ENCODE measurements around the gene PLXNA4. TPM values are rescaled to one million over a fixed set of nuclear protein-coding genes. Genes with fewer than 3 reads are reported as not detected.

The PLXNA4 gene
- total RNA-seq, 4 donors from 2014 or later: 0.31 to 0.66 (median 0.43) TPM

- in situ Hi-C loops (cut with MboI; ENCODE audit: low sequenced_read_pairs in 4 of 4) (loop anchor here in 1 of 4 donors (10.0 kb wide), 1 partner anchor 246 kb away; the partner anchor contains the start of gene PLXNA4), intact Hi-C loops (cut with DNase I; ENCODE audit: low total_unique reads) (no loop called here)
- Histone ChIP-seq H3K4me3 (no peak overlapping the region), H3K4me1 (no peaks in the 10 kb centered on the region), H3K36me3 (no peaks in the 10 kb centered on the region), H3K9me3 (no peaks in the 10 kb centered on the region), H3K27me3 (no peaks in the 10 kb centered on the region), H3K27ac (no peak overlapping the region)
- ATAC-seq (no peak), DNase-seq (no peak)
- no peak for TF ChIP-seq POLR2A (IDR thresholded peaks at IDR 0.05)
- TF ChIP-seq, protein P1, sequence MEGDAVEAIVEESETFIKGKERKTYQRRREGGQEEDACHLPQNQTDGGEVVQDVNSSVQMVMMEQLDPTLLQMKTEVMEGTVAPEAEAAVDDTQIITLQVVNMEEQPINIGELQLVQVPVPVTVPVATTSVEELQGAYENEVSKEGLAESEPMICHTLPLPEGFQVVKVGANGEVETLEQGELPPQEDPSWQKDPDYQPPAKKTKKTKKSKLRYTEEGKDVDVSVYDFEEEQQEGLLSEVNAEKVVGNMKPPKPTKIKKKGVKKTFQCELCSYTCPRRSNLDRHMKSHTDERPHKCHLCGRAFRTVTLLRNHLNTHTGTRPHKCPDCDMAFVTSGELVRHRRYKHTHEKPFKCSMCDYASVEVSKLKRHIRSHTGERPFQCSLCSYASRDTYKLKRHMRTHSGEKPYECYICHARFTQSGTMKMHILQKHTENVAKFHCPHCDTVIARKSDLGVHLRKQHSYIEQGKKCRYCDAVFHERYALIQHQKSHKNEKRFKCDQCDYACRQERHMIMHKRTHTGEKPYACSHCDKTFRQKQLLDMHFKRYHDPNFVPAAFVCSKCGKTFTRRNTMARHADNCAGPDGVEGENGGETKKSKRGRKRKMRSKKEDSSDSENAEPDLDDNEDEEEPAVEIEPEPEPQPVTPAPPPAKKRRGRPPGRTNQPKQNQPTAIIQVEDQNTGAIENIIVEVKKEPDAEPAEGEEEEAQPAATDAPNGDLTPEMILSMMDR (IDR thresholded peaks at IDR 0.05 in 4 of 5, conservative IDR thresholded peaks at IDR 0.05 in 1 of 5): no peak
Measured at GRCh38 chr7:132328760-132329159, 247.5 kb downstream of the PLXNA4 start.

DNA sequence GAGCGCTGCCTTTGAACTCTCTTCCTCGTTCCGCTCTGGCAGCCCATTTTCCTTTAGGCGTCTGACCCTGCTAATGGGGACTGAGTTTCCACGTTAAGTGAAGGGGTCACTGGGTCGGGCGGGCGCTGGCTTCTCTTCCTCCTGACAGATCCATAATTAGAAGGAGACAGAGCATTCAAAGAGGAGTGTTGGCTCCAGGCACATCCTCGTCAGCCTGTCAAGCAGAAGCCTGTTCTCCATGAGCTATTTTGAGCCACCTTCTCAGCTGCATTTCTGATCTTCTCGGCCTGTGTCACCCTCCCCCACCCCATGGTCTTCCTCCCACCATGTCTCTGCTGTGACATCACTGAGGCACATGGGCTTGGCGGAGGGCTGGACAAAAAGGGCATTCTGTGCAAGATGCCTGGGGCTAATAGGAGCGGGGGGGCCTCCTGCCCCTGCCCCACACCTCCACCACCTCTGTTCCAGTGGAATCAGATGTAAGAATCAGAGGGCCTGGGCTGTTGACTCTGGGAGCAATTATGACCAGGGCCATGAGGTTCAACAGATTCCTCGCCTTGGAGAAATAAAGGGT lies 248.1 kb downstream of the PLXNA4 start:
- DNase-seq (no peak), ATAC-seq (no peak)
- no peak overlapping the region for H3K27ac ChIP-seq
- H3K4me3 ChIP-seq: no peak overlapping the region
- intact Hi-C loops (cut with DNase I; ENCODE audit: low total_unique reads) (no loop called here), in situ Hi-C loops (cut with MboI; ENCODE audit: low sequenced_read_pairs in 4 of 4) (loop anchor here in 1 of 4 donors (10.0 kb wide), 1 partner anchor 247 kb away; the partner anchor contains the start of gene PLXNA4)
- no peaks in the 10 kb centered on the region for H3K27me3 ChIP-seq
- TF ChIP-seq POLR2A (IDR thresholded peaks at IDR 0.05): no peak
- TF ChIP-seq, protein P1 (IDR thresholded peaks at IDR 0.05 in 4 of 5, conservative IDR thresholded peaks at IDR 0.05 in 1 of 5): no peak
- no peaks in the 10 kb centered on the region for H3K36me3 ChIP-seq
- no peaks in the 10 kb centered on the region for H3K9me3 ChIP-seq
- H3K4me1 ChIP-seq: no peaks in the 10 kb centered on the region

GRCh38 chr7:132326878-132327589 lies 249.2 kb downstream of the PLXNA4 start:
- H3K27me3 ChIP-seq: no peaks in the 10 kb centered on the region
- intact Hi-C loops (cut with DNase I; ENCODE audit: low total_unique reads): no loop called here
- H3K9me3 ChIP-seq: no peaks in the 10 kb centered on the region
- no peaks in the 10 kb centered on the region for H3K4me1 ChIP-seq
- H3K36me3 ChIP-seq: no peaks in the 10 kb centered on the region
- H3K27ac ChIP-seq: no peak overlapping the region
- in situ Hi-C loops (cut with MboI; ENCODE audit: low sequenced_read_pairs in 4 of 4): loop anchor here in 1 of 4 donors (10.0 kb wide), 1 partner anchor 248 kb away; the partner anchor contains the start of gene PLXNA4
- H3K4me3 ChIP-seq: no peak overlapping the region
- DNase-seq (no peak), ATAC-seq (no peak)
- TF ChIP-seq, protein P1 (IDR thresholded peaks at IDR 0.05 in 4 of 5, conservative IDR thresholded peaks at IDR 0.05 in 1 of 5): no peak
- no peak for TF ChIP-seq POLR2A (IDR thresholded peaks at IDR 0.05)

DNA sequence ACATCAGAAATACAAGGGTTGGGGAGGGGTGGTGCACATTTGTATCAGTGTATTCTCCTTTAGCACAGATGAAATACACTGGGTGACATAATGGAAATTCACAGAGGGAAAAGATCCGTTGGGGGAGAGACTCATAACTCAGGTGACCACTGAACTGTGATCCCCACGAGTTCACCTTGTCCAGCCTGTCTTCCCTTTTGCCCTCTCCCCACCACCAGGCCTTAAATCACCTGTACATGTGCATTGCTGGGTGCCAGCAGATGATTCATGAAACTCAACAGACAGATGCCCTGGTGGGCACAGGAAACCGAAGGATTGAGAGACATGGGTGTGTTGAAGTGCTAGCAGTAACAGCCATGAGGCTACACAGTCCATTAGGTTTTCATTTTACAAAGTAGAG lies 253.3 kb downstream of the PLXNA4 start:
- Histone ChIP-seq H3K27me3 (peaks cover 0 to 14% (median 0%) of the 10 kb centered on the region in 3 donors), H3K4me3 (no peak overlapping the region), H3K27ac (no peak overlapping the region), H3K4me1 (peaks cover 8 to 9% of the 10 kb centered on the region in 2 donors), H3K9me3 (no peaks in the 10 kb centered on the region), H3K36me3 (no peaks in the 10 kb centered on the region)
- DNase-seq (no peak), ATAC-seq (no peak)
- in situ Hi-C loops (cut with MboI; ENCODE audit: low sequenced_read_pairs in 4 of 4): loop anchor here in 2 of 4 donors (5.0 to 25.0 kb wide), 3 partner anchors 252 to 1114 kb away; partner anchors contain the start of gene PLXNA4 (in 2 of the 2)
- intact Hi-C loops (cut with DNase I; ENCODE audit: low total_unique reads): no loop called here
- TF ChIP-seq POLR2A (IDR thresholded peaks at IDR 0.05): no peak
- TF ChIP-seq, protein P1 (IDR thresholded peaks at IDR 0.05 in 4 of 5, conservative IDR thresholded peaks at IDR 0.05 in 1 of 5): no peak
